Stimulated activated CD4-positive, alpha-beta T cell treated with anti-CD3 and anti-CD28 coated beads, TNF-alpha, amount 100 ng/mL, for 48 hours (primary cell): Measurements from ENCODE around the gene TNFRSF25.
A peak's percentile ranks its signal among the peaks of the same experiment; 100 is the strongest.
"Not testable (repeated sequence)": the region's sequence is repeated elsewhere in the genome, so short reads cannot be mapped to it uniquely, and the experiment has no call there.

Experiments
- DNase-seq, 3 donors: peaks; one replicate each; pipeline ENCODE4 v3.0.0-alpha.2; 2020; ENCODE audit warnings: low read depth in 3 of 3

The TNFRSF25 gene

DNA sequence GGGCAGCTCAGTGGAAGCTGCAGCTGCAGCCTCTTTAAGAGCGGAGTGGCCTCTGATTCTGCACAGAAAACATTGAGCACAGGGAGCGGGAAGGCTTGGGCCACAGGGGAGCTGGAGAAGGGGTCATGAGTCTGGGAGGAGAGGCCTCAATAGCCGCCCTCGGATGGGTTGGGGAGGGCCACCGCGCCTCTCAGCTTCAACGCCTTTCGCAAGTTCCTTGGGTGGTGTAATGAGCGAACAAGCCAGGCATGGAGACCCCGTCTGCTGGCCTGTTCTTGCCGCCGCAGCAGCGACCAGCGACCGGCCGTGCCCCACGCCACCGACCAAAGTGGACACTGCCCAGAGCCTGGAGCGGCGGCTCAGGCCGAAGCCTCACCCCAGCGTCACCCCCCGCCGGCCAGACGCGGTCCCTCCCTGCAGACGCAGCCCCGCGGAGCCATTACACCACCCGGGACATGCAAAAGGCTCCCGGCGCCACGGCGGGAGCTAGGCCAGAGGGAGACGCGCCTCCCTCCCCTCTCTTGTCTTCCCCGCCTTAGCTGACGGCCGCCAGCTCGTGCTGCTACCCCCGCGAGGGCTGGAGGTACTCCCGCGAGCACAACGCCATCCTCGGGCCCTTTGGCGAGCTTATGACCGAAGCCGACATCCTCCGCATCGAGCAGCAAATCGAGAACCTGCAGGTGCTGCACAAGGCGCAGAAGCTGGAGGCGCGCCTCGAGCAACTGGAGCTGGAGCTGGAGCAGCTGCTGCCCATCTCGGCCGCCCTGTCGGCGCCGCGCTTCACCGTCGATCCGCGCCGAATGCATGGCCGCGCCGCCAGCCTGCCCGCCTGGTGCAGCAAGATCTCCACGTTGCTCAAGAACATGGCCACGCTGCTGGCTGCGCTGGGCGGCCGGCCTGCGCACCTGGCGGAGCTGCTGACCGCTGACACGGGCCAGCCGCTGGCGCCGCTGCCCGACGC, 11.8 kb downstream of the TNFRSF25 start:
- not testable (repeated sequence) for DNase-seq

DNA sequence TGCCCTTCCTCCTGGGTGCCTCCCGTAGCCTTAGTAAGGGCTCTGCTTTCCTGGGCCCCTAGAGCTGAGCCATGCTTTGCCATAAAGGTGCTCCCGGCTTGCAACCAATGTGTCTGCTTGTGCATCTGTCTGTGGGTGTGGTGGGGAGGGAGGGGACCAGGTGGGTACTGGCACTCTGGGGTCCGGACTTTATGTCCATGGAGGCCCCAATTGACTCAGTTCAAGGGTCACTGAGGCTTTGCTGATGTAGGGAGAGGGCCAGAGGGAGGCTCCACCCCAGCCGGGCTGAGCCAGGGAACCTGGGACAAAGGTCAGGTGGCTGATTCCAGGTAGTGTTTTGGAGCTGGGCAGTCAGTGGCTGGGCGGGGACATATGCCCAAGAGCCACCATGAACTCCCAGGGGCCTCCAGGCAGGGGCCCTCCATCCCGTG, 15.0 kb downstream of the TNFRSF25 start:
- no peak for DNase-seq

DNA sequence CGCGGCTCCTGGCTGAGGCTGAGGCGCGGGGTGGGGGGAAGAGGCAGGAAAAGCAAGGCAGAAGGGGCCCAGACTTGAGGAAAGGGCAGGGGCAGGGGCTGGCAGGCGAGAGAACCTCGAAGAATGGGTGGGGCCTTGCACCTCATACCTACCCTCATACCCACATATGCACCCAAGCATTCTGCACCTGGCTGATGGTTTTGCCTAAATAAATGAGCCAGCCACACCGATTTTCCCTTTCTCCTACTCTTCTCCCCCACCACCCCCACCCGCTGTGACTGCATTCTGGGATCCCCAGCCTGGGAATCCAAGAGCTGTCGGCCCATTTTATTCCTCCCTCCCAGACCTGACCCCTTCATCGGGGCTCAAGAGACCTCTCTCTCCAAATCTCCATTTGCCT, 15.5 kb downstream of the TNFRSF25 start:
- DNase-seq, result not testable (repeated sequence)

DNA sequence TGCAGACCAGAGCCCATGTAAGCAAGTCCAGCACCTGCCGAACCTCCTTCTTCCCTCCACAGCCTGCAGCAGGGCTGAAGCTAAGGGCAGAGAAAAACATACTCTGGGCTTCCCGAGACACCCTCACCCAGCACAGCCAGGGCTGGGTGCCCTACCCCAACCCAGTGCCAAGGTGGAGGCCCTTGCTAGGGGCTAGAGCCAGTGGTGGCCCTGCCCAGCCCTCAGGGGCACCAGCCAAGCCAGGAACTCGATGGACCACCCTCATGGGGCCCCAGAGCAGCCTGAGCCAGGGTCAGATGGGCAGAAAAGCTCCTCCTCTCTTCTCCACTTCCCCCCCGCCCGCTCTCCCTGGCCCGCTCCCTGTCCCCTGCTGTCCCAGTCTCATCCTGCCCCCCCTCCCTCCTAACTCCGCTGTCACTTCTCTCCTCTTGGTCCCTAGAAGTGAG, 15.9 kb downstream of the TNFRSF25 start:
- no peak for DNase-seq

DNA sequence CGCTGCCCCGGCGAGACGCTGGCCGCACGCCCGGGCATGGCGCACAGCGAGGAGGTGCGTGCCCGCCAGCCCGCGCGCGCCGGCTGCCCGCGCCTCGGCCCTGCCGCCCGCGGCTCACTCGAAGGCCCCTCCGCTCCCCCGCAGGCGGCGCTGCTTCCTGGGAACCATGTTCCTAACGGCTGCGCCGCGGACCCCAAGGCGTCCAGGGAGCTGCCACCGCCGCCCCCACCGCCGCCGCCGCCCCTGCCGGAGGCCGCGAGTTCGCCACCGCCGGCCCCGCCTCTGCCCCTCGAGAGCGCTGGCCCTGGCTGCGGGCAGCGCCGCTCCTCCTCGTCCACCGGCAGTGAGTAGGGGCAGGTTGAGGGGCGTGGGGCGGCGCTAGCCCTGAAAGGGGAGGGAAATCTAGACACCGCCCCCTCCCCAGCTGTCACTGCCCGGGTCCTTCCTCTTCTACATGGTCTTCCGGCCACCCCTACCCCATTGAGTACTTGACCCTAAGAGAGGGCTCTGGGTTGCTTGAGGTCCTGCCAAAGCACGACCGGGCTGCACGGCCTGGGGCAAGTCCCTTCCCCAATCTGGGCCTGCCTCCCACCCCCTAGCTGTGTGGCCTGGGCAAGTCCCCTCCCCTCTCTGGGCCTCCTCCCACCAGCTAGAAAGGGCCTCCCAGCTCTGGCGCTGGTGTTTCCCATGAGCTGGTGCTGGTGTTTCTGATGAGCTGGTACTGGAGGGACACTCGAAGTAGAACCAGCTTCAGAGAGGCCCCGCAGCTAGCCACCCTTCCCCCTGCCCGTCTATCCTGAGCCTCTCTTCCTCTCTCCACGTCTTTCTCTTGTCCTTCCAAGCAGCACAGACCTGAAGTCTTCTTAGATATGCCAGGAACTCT, 17.0 kb downstream of the TNFRSF25 start:
- no peak for DNase-seq

DNA sequence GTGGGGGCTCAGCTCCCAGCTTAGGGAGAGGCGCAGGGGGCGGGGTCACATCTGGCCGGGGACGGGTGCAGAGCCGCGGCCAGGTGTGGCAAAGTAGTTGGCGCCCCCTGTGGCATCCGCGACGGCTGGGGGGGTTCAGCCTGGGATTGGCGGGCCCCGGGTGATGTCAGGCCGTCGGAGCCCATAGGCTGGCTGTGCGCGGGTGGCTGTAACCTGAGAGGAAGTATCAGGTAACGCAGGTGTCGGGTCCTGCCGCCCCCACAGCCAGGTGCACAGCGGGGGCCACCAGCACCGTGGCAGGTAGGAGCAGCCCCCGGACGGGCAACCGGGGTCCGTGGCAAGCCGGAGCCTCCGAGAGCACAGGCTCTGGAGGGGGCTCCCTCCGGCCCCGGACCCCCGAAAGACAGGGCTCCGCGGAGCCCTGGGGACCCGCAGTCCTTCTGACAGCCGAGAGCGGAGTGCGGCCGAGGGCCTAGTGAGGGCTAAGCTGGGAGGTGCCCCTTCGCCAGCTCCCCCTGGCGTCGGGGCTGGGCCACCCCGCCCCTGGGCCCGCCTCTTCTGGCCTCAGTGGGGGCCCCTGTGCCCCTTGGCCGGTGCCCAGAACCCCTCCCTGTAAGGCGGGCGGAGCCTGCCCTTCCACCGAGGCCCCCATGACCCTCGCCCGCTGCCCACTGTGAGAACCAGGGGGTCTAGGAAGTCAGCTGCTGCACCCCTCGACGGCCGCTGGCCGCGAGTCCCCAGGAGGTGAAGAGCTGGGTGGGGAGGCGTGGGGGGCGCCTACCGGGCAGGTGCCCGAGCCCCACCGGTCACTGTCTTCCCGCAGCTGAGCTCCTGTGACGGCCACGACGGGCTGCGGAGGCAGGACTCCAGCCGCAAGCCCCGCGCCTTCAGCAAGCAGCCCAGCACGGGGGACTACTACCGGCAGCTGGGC, 17.9 kb downstream of the TNFRSF25 start:
- no peak for DNase-seq

DNA sequence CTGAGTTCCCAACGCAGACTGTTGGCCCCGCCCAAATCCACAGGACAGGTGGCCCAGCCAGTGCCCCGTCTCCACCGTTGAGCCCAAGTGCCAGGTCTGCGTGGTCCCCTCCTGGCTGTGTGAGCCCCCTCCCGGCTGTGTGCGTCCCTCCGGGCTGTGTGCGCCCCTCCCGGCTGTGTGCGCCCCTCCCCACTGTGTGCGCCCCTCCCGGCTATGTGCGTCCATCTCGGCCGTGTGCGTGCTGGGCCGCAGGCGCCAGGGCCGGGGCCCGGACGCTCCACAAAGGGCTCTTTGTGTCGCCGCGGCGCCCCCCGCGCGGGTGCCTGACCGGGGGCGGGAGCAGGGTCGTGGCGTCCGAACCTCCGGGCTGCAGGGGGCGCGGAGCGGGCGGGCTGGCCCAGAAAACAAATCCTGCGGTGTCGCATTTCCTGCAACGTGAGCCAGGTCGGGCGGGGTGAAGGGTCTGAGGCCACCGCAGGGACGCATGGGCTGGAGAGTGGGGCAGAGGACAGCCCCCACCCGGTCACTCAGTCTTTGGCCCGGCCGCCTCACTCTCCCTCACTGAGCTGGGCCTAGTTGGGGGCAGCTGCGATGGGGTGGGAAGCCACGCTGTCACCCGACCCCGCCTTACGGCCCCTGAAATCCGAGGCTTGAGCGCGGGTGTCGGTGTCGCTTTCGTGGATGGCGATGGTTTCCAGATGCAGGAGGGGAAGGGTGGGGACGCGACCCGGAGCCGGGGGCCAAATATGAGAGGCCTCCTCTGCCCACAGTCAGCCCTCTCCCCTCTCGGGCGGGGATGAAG, 18.8 kb downstream of the TNFRSF25 start:
- DNase-seq, result no peak

DNA sequence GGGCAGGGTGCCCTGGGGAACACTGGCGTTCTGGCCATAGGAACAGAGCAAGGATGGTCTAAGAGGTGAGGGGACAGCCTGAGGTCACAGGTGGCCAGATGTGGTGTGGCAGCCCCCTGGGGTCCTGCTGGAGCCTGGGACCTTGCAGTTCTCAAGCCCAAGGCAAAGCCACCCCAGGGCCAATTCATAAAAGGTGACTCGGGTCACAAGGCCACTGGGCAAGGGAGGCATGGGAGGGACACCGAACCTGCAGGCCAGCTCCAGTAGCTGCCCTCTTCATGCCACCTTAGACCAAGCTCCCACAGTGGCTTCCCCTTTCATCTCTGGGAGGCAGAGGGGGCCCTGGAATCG, 19.3 kb downstream of the TNFRSF25 start:
- no peak for DNase-seq

DNA sequence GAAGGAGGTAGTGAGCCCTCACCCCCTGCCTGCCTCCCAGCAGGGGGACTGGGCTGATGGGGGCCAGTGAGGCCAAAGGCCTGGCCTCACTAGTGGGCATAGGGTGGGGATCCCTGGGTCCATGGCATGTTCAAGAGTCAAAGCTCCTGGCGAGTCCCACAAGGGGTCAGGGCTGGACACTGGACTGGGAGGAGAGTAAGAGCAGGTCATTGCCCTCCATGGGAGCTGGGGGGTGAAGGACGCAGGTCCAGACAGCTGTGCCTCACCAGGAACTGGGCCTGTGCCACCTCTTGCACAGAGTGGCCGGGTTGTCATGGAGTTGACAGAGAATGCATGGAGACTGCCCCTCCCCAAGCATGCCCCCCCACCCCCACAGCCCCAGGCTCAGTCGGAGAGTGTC, 20.0 kb downstream of the TNFRSF25 start:
- not testable (repeated sequence) for DNase-seq

DNA sequence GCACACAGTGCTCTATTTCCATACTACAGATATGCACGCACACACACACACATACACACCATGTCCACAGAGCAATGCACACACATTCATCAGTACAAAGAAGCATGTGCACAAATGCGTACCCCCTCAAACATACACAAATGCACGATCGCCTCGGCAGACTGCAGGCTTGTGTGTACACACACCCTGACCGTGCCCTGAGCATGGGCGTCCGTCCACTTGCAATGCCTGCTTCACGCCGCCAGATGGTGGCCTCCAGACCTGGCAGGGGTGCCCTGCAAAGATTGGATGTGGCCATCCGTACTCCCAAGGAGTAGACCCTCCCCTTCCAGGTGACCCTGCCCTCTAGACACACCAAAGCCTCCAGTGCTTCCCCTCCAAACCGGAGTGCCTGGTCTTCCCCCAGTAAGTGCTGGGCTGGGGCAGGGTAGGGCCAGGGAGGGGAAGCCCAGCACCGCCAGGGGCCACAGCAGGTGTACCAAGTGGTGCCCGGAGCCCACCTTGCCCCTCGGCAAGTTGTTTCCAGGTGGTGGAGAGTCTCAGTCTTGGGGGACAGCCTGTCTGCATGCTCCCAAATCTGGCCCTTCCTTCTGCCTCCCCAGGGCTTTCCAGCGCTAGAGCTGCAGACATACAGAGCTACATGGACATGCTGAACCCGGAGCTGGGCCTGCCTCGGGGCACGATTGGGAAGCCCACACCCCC, 20.8 kb downstream of the TNFRSF25 start:
- DNase-seq, result no peak

DNA sequence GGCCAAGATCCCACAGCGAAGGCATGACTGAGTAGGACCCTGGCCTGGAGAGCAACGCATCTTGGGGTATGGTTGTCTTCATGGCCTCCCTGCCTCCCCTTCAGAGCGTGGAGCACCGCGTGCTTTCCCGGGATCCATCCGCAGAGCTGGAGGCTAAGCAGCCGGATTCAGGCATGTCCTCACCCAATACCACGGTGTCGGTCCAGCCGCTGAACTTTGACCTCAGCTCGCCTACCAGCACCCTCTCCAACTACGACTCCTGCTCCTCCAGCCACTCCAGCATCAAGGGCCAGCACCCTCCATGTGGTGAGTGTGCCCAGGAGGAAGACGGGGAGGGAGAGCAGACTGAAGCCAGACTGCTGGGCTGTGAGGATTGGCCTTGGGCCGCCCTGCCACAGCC, 21.6 kb downstream of the TNFRSF25 start:
- no peak for DNase-seq

DNA sequence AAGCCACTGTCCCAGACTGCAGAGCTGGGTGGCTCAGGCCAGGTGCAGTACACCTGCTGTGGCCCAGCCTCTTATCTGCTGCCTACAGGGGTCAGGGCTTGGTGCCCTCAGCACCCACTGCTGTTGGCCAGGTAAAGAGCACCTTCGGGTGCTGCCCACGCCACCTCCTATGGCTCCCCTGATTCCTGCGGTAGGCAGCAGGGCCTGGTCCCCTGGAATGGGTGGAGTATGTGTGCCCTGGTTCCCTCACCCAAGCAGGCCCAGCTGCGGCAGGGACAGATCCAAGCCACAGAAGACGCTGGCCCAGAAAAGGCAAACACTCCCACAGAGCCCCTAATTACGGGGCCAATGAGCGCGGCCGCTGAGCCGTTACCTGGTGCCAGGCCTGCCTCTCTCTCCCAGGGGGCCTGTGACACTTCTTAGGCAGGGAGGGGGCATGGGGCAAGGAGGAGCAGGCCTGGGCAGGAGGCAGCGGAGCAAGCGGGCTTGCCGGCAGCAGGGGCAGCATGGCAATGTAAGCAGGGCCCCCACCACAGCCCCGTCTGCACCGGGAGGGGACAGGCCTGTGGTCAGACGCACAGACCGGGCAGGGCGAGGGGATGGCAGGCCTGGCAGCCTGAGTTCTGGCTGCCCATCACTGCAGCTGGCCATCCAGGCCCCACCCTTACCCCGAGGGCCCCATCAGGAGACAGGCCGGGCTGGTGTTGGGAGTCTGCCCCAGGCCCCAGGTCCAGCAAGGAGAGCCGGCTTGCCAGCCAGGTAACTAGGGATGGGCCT, 22.4 kb downstream of the TNFRSF25 start:
- no peak for DNase-seq

DNA sequence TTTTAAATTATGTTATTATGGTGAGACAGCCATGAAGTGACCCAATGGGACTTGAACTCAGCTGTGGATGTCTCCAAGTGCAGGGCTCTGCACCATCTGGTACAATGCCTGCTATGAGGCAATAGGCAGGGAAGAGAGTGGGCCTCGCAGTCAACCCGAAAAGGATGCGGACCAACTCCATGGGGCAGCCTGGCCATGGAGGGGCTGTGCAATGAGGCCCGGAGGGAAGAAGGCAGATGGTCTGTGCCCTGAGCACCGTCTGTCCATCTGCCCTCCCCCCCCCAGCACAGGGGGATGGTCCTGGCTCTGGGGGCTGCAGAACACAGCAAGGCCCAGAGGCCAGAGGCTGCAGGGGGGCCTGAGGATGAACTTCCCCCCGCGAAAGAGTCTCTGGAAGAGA, 24.4 kb downstream of the TNFRSF25 start:
- DNase-seq, result no peak

DNA sequence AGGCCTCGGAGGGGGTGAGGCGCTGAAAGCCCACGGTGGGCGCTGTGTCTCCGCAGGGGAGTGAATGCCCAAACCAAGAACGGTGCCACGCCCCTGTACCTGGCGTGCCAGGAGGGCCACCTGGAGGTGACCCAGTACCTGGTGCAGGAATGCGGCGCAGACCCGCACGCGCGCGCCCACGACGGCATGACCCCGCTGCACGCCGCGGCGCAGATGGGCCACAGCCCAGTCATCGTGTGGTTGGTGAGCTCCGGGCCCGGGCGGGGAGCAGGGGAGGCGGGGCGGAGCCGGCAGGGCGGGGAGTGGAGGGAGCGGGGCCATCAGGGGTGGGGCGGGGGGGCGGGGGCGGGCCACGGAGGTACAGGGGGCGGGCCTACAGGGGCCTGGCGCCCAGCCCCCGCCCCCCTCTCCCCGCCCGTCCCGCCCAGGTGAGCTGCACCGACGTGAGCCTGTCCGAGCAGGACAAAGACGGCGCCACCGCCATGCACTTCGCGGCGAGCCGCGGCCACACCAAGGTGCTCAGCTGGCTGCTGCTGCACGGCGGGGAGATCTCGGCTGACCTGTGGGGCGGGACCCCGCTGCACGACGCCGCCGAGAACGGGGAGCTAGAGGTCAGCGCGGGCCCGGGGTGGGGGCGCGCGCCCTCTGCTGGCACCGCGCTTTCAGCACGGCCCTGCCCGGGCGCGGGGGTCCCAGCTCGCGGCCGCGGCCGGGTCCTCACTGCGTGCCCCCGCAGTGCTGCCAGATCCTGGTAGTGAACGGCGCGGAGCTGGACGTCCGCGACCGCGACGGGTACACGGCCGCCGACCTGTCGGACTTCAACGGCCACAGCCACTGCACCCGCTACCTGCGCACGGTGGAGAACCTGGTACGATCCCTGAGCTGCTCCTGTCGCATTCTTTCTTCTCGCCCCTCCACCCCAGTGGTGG, 25.5 kb downstream of the TNFRSF25 start:
- peak; percentile 41 to 79 (median 57) for DNase-seq

DNA sequence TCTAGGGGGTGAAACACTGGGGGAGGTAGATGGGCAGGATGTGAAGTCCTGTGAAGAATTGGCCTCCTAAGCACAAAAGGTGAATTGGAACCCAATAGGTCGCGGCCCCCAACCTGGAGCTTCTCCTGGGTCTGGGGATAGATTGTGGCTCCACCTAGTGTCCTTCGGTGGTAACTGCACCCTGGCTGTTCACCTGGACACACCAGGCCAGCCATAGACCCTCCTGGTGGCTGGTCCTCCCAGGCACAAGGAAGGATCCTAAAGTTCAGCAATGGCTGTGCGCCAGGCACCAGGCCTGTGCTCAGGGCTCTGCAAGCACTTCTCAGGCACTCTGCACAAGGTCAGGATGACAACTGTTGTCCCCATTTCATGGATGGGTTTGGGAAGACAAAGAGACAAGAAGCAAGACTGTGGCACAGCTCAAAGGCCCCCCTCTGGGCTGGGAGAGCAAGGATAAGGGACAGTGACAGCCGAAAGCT, 27.9 kb downstream of the TNFRSF25 start:
- peak; percentile 46 to 61 (median 58) for DNase-seq

DNA sequence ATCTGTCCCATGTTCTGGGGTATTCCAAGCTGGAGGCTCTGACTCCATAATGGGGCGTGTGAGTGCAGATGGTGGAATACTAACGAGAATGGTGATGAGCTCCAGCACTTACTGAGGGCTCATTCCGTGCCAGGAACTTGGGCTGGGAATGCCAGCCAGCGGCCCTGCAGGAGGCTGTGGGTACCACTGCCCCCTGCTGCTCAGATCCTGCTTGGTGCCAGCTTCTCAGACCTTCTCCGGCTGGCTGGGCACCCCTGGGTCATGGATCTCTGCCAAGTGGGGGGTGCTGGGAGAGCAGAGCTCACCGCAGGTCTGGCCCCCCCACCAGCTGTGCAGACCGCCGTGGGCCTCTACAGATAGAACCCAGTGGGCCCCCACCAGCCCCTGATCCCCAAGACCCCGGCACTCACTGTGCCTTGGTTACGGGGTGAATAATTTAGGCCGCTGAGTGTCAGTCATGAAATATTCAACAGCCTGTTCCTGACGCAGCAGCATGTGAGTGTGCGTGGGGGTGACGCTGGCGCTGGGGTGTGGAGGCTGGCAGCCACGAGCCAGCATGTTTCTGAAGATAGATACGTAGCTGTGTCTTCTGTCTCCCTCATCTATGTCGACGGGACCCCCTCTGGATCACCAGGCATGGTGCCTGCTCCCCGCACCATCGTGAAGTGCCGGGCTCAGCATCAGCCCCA, 28.8 kb downstream of the TNFRSF25 start:
- not testable (repeated sequence) for DNase-seq

DNA sequence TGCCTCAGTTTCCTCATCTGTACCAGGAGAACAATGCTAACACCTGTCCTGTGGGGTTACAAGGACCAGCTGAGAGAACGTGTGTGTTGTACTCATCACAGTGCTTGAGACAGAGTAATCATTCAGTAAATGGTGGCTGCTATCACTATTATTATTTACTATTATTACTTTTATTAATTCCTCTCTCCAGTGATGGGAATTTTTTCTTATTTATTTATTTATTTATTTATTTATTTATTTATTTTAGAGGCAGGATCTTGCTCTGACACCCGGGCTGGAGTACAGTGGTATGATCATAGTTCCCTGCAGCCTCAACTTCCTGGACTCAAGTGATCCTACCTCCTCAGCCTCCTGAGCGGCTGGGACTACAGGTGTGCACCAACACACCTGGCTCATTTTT, 29.7 kb downstream of the TNFRSF25 start:
- not testable (repeated sequence) for DNase-seq
